ENCODE data around the gene CFAP57. TPM values are rescaled to one million over a fixed set of nuclear protein-coding genes. Genes with fewer than 3 reads are reported as not detected.

Gene CFAP57
- total and polyA plus RNA-seq, 2 of the 13 experiments (the other 11 are each of a cell fraction or from before 2014, with no cell fraction given): 0.01 TPM; not detected in 1

- TF ChIP-seq ZHX2 (IDR thresholded peaks at IDR 0.05; ENCODE audit: low read depth) (peak; percentile 44; the same call in 1 of the 2 replicates), ZHX2 (CRISPR knock-in tag; IDR thresholded peaks at IDR 0.05; ENCODE audit: borderline replicate concordance) (no peak), RELA (CRISPR knock-in tag; IDR thresholded peaks at IDR 0.05) (no peak), ARID5B (CRISPR knock-in tag; IDR thresholded peaks at IDR 0.05) (peak; percentile 13; the same call in 1 of the 2 replicates), NFKB2 (CRISPR knock-in tag; IDR thresholded peaks at IDR 0.05; ENCODE audit: borderline replicate concordance) (peak; percentile 41; the same call in 1 of the 2 replicates), ZBTB46 (CRISPR knock-in tag; IDR thresholded peaks at IDR 0.05; ENCODE audit: borderline replicate concordance) (0 out of 2 replicates have a peak, but pooled peaks have one; percentile 26), GATAD2A (CRISPR knock-in tag; IDR thresholded peaks at IDR 0.05) (0 out of 2 replicates have a peak, but pooled peaks have one; percentile 19), NFE2 (CRISPR knock-in tag; IDR thresholded peaks at IDR 0.05) (no peak), ZNF709 (CRISPR knock-in tag; IDR thresholded peaks at IDR 0.05) (0 out of 2 replicates have a peak, but pooled peaks have one; percentile 31), KDM3A (CRISPR knock-in tag; IDR thresholded peaks at IDR 0.05; ENCODE audit: low read depth) (no peak), REL (CRISPR knock-in tag; conservative IDR thresholded peaks at IDR 0.05) (no peak; the same call in 1 of the 2 replicates), ZBTB7B (CRISPR knock-in tag; IDR thresholded peaks at IDR 0.05) (0 out of 2 replicates have a peak, but pooled peaks have one; percentile 16)
Observed at GRCh38 chr1:43171876-43172526, at the start of gene CFAP57, which contains the start of gene EBNA1BP2 (continued).
